ENCODE results near the gene MRTFB.

DNA sequence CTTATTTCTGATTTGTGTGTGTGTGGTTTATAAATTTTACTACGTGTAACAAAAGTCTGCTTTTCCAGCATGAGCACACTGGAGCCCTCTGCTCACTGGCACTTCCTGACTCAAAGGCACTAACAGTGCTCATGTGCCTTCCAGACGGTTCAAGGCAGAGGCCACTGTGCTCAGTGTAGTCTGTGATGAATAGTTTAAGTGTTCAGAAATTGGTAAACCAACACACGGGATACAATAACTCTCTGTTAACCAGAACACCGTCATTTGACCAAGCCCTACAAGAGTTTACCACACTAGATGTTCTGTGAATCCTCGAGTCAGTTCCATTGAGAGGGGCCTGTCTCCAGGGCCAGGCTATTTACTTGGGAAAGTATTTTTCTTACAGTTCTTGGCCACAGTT lies 191.9 kb downstream of the MRTFB start:
- TF ChIP-seq, protein P1, sequence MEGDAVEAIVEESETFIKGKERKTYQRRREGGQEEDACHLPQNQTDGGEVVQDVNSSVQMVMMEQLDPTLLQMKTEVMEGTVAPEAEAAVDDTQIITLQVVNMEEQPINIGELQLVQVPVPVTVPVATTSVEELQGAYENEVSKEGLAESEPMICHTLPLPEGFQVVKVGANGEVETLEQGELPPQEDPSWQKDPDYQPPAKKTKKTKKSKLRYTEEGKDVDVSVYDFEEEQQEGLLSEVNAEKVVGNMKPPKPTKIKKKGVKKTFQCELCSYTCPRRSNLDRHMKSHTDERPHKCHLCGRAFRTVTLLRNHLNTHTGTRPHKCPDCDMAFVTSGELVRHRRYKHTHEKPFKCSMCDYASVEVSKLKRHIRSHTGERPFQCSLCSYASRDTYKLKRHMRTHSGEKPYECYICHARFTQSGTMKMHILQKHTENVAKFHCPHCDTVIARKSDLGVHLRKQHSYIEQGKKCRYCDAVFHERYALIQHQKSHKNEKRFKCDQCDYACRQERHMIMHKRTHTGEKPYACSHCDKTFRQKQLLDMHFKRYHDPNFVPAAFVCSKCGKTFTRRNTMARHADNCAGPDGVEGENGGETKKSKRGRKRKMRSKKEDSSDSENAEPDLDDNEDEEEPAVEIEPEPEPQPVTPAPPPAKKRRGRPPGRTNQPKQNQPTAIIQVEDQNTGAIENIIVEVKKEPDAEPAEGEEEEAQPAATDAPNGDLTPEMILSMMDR (conservative IDR thresholded peaks at IDR 0.05; ENCODE audit: low read depth, low read length), result no peak
- TF ChIP-seq EZH2phosphoT487 (IDR thresholded peaks at IDR 0.05; ENCODE audit: borderline replicate concordance, low read length), result no peak
